Stomach (tissue), 9 donors: ENCODE measurements around the gene ARHGEF39. TPM values are rescaled to one million over a fixed set of nuclear protein-coding genes. Genes with fewer than 3 reads are reported as not detected.

Experiments
- DNase-seq, 2 donors: peaks; one replicate each; pipeline versions ENCODE4 v3.0.0 to v3.0.0-alpha.2; 2013 to 2019
- H3K27ac ChIP-seq, 5 donors: fragments of 200-600 bp in 4 of 5; sonication (generic) in 4 of 5; one replicate each; pipeline ENCODE4 v1.5.1; 2013 to 2019; ENCODE audit warnings: mild to moderate bottlenecking in 1 of 5, moderate library complexity in 1 of 5
- H3K27me3 ChIP-seq, 3 donors: fragments of 200-600 bp; sonication (generic); one replicate each; pipeline ENCODE4 v1.5.1; 2017 to 2019; ENCODE audit warnings: mixed run types in 1 of 3
- H3K36me3 ChIP-seq, 4 donors: fragments of 200-600 bp; sonication (generic); 1 replicate in 3 of 4; 2 replicates in 1 of 4; pipeline ENCODE4 v1.5.1; 2016 to 2019
- H3K4me1 ChIP-seq, 4 donors: fragments of 200-600 bp; sonication (generic); one replicate each; pipeline ENCODE4 v1.5.1; 2016 to 2019
- H3K4me3 ChIP-seq, 4 donors: fragments of 200-600 bp; sonication (generic) in 3 of 4; one replicate each; pipeline ENCODE4 v1.5.1; 2016 to 2019; ENCODE audit warnings: mild to moderate bottlenecking in 1 of 4
- H3K9me3 ChIP-seq, 4 donors: fragments of 200-600 bp; sonication (generic); one replicate each; pipeline ENCODE4 v1.5.1; 2016 to 2019
- CTCF ChIP-seq, 7 experiments: fragments of 450-650 bp in 4 of 7; fragments of 200-600 bp in 3 of 7; sonication (generic) in 3 of 7; IDR thresholded peaks; one replicate each; pipeline ENCODE4 v1.5.1; 2016 to 2019; ENCODE audit warnings: antibody characterized with exemption in 7 of 7, control low read depth in 2 of 7, mild to moderate bottlenecking in 1 of 7
- EP300 ChIP-seq: sonication (generic); formaldehyde crosslinking; IDR thresholded peaks from one replicate; pipeline ENCODE4 v1.6.1; 2017; ENCODE audit warnings: antibody characterized with exemption
- POLR2A ChIP-seq, 4 donors: fragments of 450-650 bp; IDR thresholded peaks; one replicate each; pipeline ENCODE4 v1.6.1; 2016; ENCODE audit warnings: antibody characterized with exemption in 4 of 4, control low read depth in 2 of 4, mild to moderate bottlenecking in 1 of 4, moderate library complexity in 1 of 4
- POLR2AphosphoS5 ChIP-seq, 3 donors: sonication (generic); formaldehyde crosslinking; IDR thresholded peaks; one replicate each; pipeline ENCODE4 v1.6.1; 2016; ENCODE audit warnings: antibody characterized with exemption in 3 of 3
- WGBS, 5 donors: extraction: QIAGEN DNeasy Blood & Tissue Kit in 3 of 5; methylation state at CpG; one replicate each; pipeline versions ENCODE4 v1.1.5 to v1.1.7; 2013 to 2018; 5-methylcytosine and 5-hydroxymethylcytosine counted together
- intact Hi-C: fragments of 100-400 bp; cut with DNase I; formaldehyde crosslinking; loops from one replicate; pipeline ENCODE4 v1.15.1; 2023; ENCODE audit warnings: low total_unique reads
- polyA plus RNA-seq, 3 donors: library from polyadenylated mRNA; stranded (reverse); fragments of 200-250 nt; gene quantifications; one replicate each; pipeline ENCODE4 v1.2.3, GENCODE V29; 2013
- total RNA-seq, 5 donors: library from RNA; depleted of rRNA; stranded (reverse); fragments of >200 nt; gene quantifications; one replicate each; pipeline versions ENCODE4 v1.1.0 to v1.2.3, GENCODE V29; 2014 to 2016
- donor health status: healthy with polysubstance abuse.
- donor health status: Bipolar disorder and iron deficiency.
- donor health status: healthy.

The ARHGEF39 gene
- total and polyA plus RNA-seq, 8 donors, result 1.8 to 58.3 (median 3.8) TPM

- Histone ChIP-seq H3K9me3 (no peaks in the 10 kb centered on the region), H3K36me3 (peaks cover 4 to 20% (median 11%) of the 10 kb centered on the region in 4 donors), H3K4me1 (peaks cover 23 to 76% (median 59%) of the 10 kb centered on the region in 4 donors), H3K27me3 (no peaks in the 10 kb centered on the region), H3K4me3 (peak overlapping the region; percentile 65 to 75 (median 70)), H3K27ac (peak overlapping the region; percentile 92 to 97 (median 95))
- WGBS, 5 donors, result 19 to 27% (median 24%) methylated on average over 9 to 10 of the region's 10 CpGs
- intact Hi-C loops, result no loop called here
- TF ChIP-seq CTCF (IDR thresholded peaks at IDR 0.05), result no peak
- no peak for TF ChIP-seq POLR2AphosphoS5 (IDR thresholded peaks at IDR 0.05)
- no peak for TF ChIP-seq POLR2A (IDR thresholded peaks at IDR 0.05)
- TF ChIP-seq EP300, result no peak
- DNase-seq, result no peak
These were observed 26.3 kb upstream of the ARHGEF39 start for GRCh38 chr9:35691334-35691650.

GRCh38 chr9:35690614-35691333 lies 25.8 kb upstream of the ARHGEF39 start:
- Histone ChIP-seq H3K36me3 (peaks cover 2 to 25% (median 12%) of the 10 kb centered on the region in 4 donors), H3K4me3 (peak overlapping the region; percentile 65 to 75 (median 70)), H3K4me1 (peaks cover 18 to 76% (median 60%) of the 10 kb centered on the region in 4 donors), H3K27ac (peak overlapping the region; percentile 92 to 97 (median 95)), H3K27me3 (no peaks in the 10 kb centered on the region), H3K9me3 (no peaks in the 10 kb centered on the region)
- 0 to 1% (median 1%) methylated on average over 38 to 61 of the region's 61 CpGs for WGBS, 5 donors
- no peak for TF ChIP-seq EP300
- TF ChIP-seq POLR2A (IDR thresholded peaks at IDR 0.05), result peak in 1 of 4 donors; percentile 26
- peak; percentile 6 to 34 (median 29) for TF ChIP-seq POLR2AphosphoS5 (IDR thresholded peaks at IDR 0.05)
- peak; percentile 70 to 91 for DNase-seq
- intact Hi-C loops, result no loop called here

- TF ChIP-seq EP300 (no peak), POLR2A (IDR thresholded peaks at IDR 0.05) (no peak), CTCF (IDR thresholded peaks at IDR 0.05) (no peak), POLR2AphosphoS5 (IDR thresholded peaks at IDR 0.05) (no peak)
- H3K4me3 ChIP-seq, result peak overlapping the region; percentile 65 to 75 (median 70)
- WGBS, 5 donors, result 0 to 5% (median 0%) methylated on average over 4 to 21 of the region's 21 CpGs
- no peaks in the 10 kb centered on the region for H3K9me3 ChIP-seq
- intact Hi-C loops, result no loop called here
- peak overlapping the region; percentile 92 to 97 (median 95) for H3K27ac ChIP-seq
- peaks cover 13 to 76% (median 59%) of the 10 kb centered on the region in 4 donors for H3K4me1 ChIP-seq
- H3K27me3 ChIP-seq, result no peaks in the 10 kb centered on the region
- DNase-seq, result no peak
- H3K36me3 ChIP-seq, result peaks cover 5 to 30% (median 17%) of the 10 kb centered on the region in 4 donors
These were observed 25.3 kb upstream of the ARHGEF39 start for GRCh38 chr9:35690294-35690613.

- H3K9me3 ChIP-seq, result no peaks in the 10 kb centered on the region
- peak; percentile 37 to 91 for DNase-seq
- H3K27ac ChIP-seq, result peak within 1 kb of the TSS; percentile 92 to 97 (median 95)
- TF ChIP-seq POLR2AphosphoS5 (IDR thresholded peaks at IDR 0.05), result peak; percentile 72 to 98 (median 90)
- peak; percentile 4 for TF ChIP-seq EP300
- TF ChIP-seq CTCF (IDR thresholded peaks at IDR 0.05), result no peak
- no peak for TF ChIP-seq POLR2A (IDR thresholded peaks at IDR 0.05)
- no peaks in the 10 kb centered on the region for H3K27me3 ChIP-seq
- peak within 1 kb of the TSS; percentile 65 to 75 (median 70) for H3K4me3 ChIP-seq
- intact Hi-C loops, result no loop called here
- peaks cover 8 to 76% (median 57%) of the 10 kb centered on the region in 4 donors for H3K4me1 ChIP-seq
- H3K36me3 ChIP-seq, result peaks cover 10 to 35% (median 22%) of the 10 kb centered on the region in 4 donors
- whole genome bisulfite sequencing, 5 donors, result 16 to 25% (median 22%) methylated on average over 25 to 61 of the region's 61 CpGs
These were observed 24.7 kb upstream of the ARHGEF39 start, which contains the start of gene TPM2 for GRCh38 chr9:35689542-35690293. Gene TPM2 (minus strand): TSS chr9:35689925. CDS start chr9:35689817, 108 bp downstream.
